ENCODE results near the gene NCAM1.

Gene NCAM1

GRCh38 chr11:112958670-112959069 lies 2.5 kb upstream of the NCAM1 start:
- TF ChIP-seq MAX (IDR thresholded peaks at IDR 0.05) (no peak), FOXM1 (IDR thresholded peaks at IDR 0.05; ENCODE audit: borderline replicate concordance, low read depth) (no peak), EGR1 (IDR thresholded peaks at IDR 0.05) (no peak), REST (IDR thresholded peaks at IDR 0.05; ENCODE audit: low read depth) (no peak), TEAD4 (IDR thresholded peaks at IDR 0.05) (no peak), NFIC (IDR thresholded peaks at IDR 0.05) (no peak), TCF12 (IDR thresholded peaks at IDR 0.05; ENCODE audit: low read depth) (no peak), CREB1 (IDR thresholded peaks at IDR 0.05; ENCODE audit: low read depth) (no peak), YY1 (IDR thresholded peaks at IDR 0.05; ENCODE audit: low read depth) (no peak), ZBTB7A (IDR thresholded peaks at IDR 0.05; ENCODE audit: low read depth) (no peak), RAD21 (IDR thresholded peaks at IDR 0.05; ENCODE audit: low read depth) (no peak), CEBPB (IDR thresholded peaks at IDR 0.05) (no peak)

- no peak for TF ChIP-seq YY1 (IDR thresholded peaks at IDR 0.05; ENCODE audit: low read depth)
- no peak for TF ChIP-seq FOXM1 (IDR thresholded peaks at IDR 0.05; ENCODE audit: borderline replicate concordance, low read depth)
- no peak for TF ChIP-seq EGR1 (IDR thresholded peaks at IDR 0.05)
- TF ChIP-seq TCF12 (IDR thresholded peaks at IDR 0.05; ENCODE audit: low read depth), result no peak
- TF ChIP-seq REST (IDR thresholded peaks at IDR 0.05; ENCODE audit: low read depth), result no peak
- no peak for TF ChIP-seq TAF1 (IDR thresholded peaks at IDR 0.05; ENCODE audit: low read depth)
- TF ChIP-seq ZBTB7A (IDR thresholded peaks at IDR 0.05; ENCODE audit: low read depth), result no peak
- no peak for TF ChIP-seq MAX (IDR thresholded peaks at IDR 0.05)
- no peak for TF ChIP-seq USF1 (IDR thresholded peaks at IDR 0.05)
- no peak for TF ChIP-seq TEAD4 (IDR thresholded peaks at IDR 0.05)
- TF ChIP-seq NFIC (IDR thresholded peaks at IDR 0.05), result no peak
- no peak for TF ChIP-seq EP300 (IDR thresholded peaks at IDR 0.05; ENCODE audit: borderline replicate concordance)
- TF ChIP-seq RAD21 (IDR thresholded peaks at IDR 0.05; ENCODE audit: low read depth), result no peak
- no peak for TF ChIP-seq CREB1 (IDR thresholded peaks at IDR 0.05; ENCODE audit: low read depth)
- no peak for TF ChIP-seq CEBPB (IDR thresholded peaks at IDR 0.05)
Measured at GRCh38 chr11:112961751-112962578, 745 bp downstream of the NCAM1 start.

- TF ChIP-seq FOXM1 (IDR thresholded peaks at IDR 0.05; ENCODE audit: borderline replicate concordance, low read depth) (no peak), EGR1 (IDR thresholded peaks at IDR 0.05) (no peak), ZBTB7A (IDR thresholded peaks at IDR 0.05; ENCODE audit: low read depth) (no peak), CREB1 (IDR thresholded peaks at IDR 0.05; ENCODE audit: low read depth) (no peak), REST (IDR thresholded peaks at IDR 0.05; ENCODE audit: low read depth) (no peak), EP300 (IDR thresholded peaks at IDR 0.05; ENCODE audit: borderline replicate concordance) (no peak), CEBPB (IDR thresholded peaks at IDR 0.05) (no peak), USF1 (IDR thresholded peaks at IDR 0.05) (no peak), TEAD4 (IDR thresholded peaks at IDR 0.05) (no peak), NFIC (IDR thresholded peaks at IDR 0.05) (no peak), TCF12 (IDR thresholded peaks at IDR 0.05; ENCODE audit: low read depth) (no peak), YY1 (IDR thresholded peaks at IDR 0.05; ENCODE audit: low read depth) (no peak)
Measured at GRCh38 chr11:112962579-112963367, 1.6 kb downstream of the NCAM1 start.

Data from Ishikawa (cell line).